IPS DF 4.7 (cell line): ENCODE data around the gene ROS1.
"Not testable (repeated sequence)": the region's sequence is repeated elsewhere in the genome, so short reads cannot be mapped to it uniquely, and the experiment has no call there.

Experiments
- DNase-seq: peaks from one replicate; pipeline ENCODE4 v3.0.0-alpha.2; 2013; ENCODE audit warnings: low spot score; ENCODE audit errors: extremely low read depth

ROS1 gene

DNA sequence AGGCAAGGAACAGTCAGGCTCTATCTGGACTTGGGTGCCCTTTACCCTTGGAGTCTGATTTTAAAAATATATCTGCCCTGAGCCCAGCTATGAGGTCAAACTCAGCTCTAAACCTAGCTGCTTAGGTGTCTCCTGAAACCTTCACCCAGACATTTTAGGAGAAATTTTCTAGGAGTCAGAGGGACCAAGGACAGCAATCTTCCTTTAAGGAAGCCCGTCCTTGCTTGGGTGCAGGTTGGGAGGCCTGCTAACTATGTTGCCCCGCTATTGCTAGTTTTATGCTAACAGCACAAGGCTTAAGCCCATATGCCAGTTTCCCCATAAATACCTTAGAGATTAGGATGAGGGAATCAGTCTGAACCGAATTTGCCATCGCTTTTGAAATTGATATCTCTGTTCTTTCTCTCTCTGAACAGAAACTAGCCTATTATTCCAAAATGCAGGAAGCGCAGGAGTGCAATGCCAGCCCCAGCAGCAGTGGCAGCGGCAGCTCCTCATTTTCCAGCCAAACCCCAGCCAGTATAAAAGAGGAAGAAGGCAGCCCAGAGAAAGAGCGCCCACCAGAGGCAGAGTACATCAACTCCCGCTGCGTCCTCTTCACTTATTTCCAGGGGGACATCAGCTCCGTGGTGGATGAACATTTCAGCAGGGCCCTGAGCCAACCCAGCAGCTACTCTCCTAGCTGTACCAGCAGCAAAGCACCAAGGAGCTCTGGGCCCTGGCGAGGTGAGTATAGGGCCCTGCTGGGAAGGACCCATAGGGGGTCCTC, 157.8 kb downstream of the ROS1 start:
- DNase-seq: no peak

GRCh38 chr6:117267054-117267347, 158.7 kb downstream of the ROS1 start:
- DNase-seq: no peak

DNA sequence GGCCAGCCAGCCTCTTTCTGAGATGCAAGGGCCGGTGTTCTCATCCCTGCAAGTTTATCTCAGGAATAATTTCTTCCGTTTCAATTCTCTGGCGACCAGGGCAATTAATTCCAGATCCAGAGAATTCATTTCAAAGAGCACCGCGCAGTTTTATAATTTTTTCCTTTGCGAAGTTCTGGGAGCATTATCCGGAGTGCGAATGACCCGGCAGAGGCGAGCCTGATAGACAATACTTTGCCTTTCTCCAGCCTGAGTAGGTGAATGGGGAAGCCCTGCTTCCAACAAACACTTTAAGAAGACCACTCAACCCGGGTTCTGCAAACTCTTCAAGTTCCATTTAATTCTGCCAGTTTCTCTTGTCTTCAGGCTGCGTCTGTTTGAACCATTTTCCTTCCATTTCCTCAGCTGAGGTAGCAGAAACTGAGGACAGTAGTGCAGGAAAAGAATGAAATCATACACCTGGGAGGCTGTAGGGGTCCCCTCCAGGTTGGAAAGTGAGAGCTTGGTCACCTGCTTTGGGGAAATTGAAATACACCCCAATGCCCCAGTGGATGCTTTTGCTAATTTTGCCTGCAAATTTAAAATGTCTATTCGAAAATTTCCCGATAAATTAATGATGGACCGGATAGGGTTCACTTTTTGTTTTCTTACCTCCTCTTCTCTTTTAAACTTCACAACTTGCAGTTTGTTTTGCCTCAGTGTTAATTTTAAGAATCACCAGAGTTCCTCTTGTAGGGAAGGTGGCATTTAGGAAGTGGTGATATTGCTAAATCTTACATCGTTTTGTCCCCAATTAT, 159.3 kb downstream of the ROS1 start:
- DNase-seq: no peak

DNA sequence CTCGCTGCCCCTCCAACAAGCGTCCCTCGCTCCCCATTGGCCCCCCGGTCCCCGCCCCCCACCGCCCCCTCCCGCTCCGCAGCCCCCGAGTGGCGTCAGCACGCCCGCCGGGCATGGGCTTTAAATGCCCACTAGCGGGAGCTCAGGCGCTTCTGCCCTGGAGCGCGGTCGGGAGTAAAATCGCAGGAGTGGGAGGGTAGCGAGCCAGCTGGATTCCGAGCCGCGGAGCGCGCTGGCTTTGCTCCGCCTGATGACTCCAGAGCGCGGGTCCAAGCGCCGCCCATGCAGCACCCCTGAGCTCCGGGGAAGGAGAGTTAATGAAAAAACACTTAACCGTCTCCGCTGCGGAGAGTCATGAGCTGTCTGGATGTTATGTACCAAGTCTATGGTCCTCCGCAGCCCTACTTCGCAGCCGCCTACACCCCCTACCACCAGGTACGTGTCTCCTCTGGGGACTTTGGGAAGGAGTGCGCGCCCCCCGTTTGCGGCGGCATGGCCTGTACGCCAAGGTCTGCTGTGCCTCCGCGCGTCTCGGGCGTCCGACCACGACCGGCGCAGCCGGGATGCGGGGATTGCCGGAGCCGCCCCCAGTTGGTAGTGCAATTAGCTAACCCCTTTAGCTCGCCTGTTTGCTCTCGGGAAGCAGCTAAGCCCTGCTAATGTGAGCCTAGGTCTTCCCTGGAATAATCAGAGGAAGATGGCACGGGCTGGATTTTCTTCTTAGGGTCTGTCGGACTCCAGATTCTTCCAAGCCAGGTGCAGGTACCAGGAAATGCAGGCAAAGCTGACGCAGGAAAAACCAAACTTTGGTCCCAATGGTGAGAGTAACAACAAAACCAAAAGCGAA, 160.1 kb downstream of the ROS1 start, which contains the start of gene VGLL2:
VGLL2 (plus strand) TSS at position 149 of the 847 bp plus-strand sequence; CDS start at position 355, 206 bp downstream.
- DNase-seq: no peak

DNA sequence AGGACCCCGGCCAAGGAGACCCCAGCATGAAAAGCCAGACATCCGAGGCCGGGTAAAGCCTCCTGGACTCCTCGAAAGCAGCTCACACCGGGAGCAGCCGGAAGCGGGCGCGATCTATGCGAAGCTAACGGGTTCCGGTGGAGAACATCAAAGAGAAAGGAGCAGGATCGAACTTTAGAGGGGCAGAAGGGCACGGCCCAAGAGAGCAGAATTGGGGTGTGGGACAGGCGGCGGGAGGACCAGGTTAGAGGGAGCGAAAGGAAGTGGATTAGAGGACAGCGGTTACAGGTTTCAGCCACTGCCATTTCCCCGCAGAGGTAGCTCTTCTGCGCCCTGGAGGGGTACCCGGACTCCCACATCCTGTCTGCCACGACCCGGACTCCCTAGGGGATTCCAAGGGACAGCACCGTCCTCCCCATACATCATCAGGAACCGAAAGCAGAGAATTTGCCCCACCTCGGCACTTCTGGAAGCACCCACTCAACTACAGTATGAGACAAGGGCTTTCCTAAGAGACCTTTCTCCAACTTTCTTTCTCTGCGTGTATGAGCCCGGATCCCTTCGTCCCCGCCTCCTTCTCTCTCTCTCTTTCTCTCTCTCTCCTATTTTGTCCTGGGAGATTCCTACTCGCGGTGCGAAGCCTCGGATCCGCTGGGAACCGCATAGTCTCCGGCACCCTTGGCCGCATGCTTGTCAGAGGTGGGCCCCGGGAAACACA, 160.9 kb downstream of the ROS1 start:
- DNase-seq: no peak

- DNase-seq: no peak
These were observed 161.4 kb downstream of the ROS1 start for GRCh38 chr6:117264369-117264691.

DNA sequence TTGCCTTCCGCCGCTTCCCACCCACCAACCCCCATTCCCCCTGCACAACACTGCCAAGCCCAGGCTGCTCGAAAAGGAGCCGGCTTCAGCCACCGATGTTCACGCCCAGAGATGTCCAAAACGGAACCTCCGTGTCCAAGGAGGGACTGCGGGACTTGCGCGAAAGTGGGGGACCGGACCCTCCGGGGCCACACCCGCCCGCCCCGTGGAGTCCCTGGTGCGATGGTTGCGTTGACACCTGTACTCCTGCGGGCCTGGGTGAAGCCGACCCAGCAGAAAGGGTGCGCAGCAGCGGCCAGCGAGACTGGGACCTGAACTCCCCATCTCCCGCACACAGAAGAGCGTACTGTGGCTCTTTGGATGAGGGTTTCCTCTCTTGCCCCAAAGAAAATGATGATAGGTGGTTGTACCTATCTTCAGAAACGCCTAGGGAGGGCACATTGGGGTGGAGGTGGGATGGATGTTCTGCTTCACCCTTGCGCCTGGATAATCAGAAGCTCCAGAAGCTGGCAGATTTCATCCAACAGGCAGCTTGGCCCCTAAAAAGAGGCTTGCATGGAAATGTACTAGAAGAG, 162.3 kb downstream of the ROS1 start:
- DNase-seq: no peak

- DNase-seq: no peak
These were observed 162.9 kb downstream of the ROS1 start for GRCh38 chr6:117262799-117263198.

DNA sequence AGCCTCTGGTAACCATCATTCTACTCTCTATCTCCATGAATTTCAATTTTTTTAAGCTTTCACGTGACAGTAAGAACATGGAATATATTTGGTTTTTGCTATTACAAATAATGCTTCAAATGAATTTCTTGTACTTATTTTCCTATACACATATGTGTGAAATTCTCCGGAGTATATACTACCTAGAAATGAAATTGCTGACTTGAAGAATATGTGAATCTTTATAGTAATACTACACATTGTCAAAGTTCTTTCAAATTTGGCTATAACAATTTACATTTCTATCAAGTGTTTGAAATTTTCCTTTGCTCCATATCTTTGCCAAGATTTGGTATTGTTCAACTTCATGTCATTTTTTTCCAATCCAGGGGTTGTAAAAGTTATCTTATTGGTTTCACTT, 172.0 kb downstream of the ROS1 start:
- DNase-seq: no peak

DNA sequence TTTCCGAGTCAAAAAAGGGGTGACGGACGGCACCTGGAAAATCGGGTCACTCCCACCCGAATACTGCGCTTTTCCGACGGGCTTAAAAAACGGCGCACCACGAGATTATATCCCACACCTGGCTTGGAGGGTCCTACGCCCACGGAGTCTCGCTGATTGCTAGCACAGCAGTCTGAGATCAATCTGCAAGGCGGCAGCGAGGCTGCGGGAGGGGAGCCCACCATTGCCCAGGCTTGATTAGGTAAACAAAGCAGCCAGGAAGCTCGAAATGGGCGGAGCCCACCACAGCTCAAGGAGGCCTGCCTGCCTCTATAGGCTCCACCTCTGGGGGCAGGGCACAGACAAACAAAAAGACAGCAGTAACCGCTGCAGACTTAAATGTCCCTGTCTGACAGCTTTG, 180.8 kb downstream of the ROS1 start:
- not testable (repeated sequence) for DNase-seq

- not testable (repeated sequence) for DNase-seq
These were observed 181.2 kb downstream of the ROS1 start for GRCh38 chr6:117244571-117244970.
